ENCODE data around the gene CNGA3.

CNGA3 gene

GRCh38 chr2:98378196-98378595 is 31.9 kb downstream of the CNGA3 start:
- DNase-seq: no peak

- DNase-seq: no peak
These were observed 32.6 kb downstream of the CNGA3 start for GRCh38 chr2:98378901-98379300.

GRCh38 chr2:98379311-98380202 is 33.3 kb downstream of the CNGA3 start:
- no peak for DNase-seq

- DNase-seq: no peak
These were observed 33.9 kb downstream of the CNGA3 start for GRCh38 chr2:98380203-98380535.

- DNase-seq: no peak
These were observed 35.2 kb downstream of the CNGA3 start for GRCh38 chr2:98381494-98381893.

- DNase-seq: no peak
These were observed 35.8 kb downstream of the CNGA3 start for GRCh38 chr2:98382086-98382485.

- no peak for DNase-seq
These were observed 36.5 kb downstream of the CNGA3 start for GRCh38 chr2:98382739-98383138.

- DNase-seq: no peak
These were observed 36.9 kb downstream of the CNGA3 start for GRCh38 chr2:98383166-98383565.

GRCh38 chr2:98385050-98385699 is 38.9 kb downstream of the CNGA3 start:
- peak; percentile 49 to 79 for DNase-seq

GRCh38 chr2:98387478-98387877 is 41.2 kb downstream of the CNGA3 start:
- DNase-seq: no peak

- DNase-seq: no peak
These were observed 41.8 kb downstream of the CNGA3 start for GRCh38 chr2:98388081-98388480.

- DNase-seq: no peak
These were observed 42.5 kb downstream of the CNGA3 start for GRCh38 chr2:98388601-98389250.

GRCh38 chr2:98389251-98389605 is 43.0 kb downstream of the CNGA3 start:
- DNase-seq: no peak

- no peak for DNase-seq
These were observed 44.6 kb downstream of the CNGA3 start for GRCh38 chr2:98390571-98391476.

- no peak for DNase-seq
These were observed 45.5 kb downstream of the CNGA3 start for GRCh38 chr2:98391581-98392270.

GRCh38 chr2:98393354-98393753 is 47.1 kb downstream of the CNGA3 start:
- DNase-seq: no peak

GRCh38 chr2:98394595-98395153 is 48.4 kb downstream of the CNGA3 start:
- no peak for DNase-seq

- DNase-seq: no peak
These were observed 49.7 kb downstream of the CNGA3 start for GRCh38 chr2:98395977-98396376.

- no peak for DNase-seq
These were observed 50.6 kb downstream of the CNGA3 start for GRCh38 chr2:98396745-98397355.

- DNase-seq: no peak
These were observed 52.9 kb downstream of the CNGA3 start for GRCh38 chr2:98399140-98399539.

GRCh38 chr2:98403878-98404277 is 57.6 kb downstream of the CNGA3 start:
- no peak for DNase-seq
